SK-N-SH (cell line): ENCODE data around the gene ERMARD. TPM values are rescaled to one million over a fixed set of nuclear protein-coding genes. Genes with fewer than 3 reads are reported as not detected.

Experiments used
- CTCF ChIA-PET: fragments of 300-600, 350-600 bp; formaldehyde crosslinking; extraction: SDS; loops from one replicate; lab custom pipeline; 2021; lab: Yijun Ruan, JAX
- POLR2A ChIA-PET: fragments of 350-600 bp; sonication (Branson Sonifier 250); formaldehyde crosslinking; extraction: SDS; loops from one replicate; lab custom pipeline; 2020; ENCODE audit warnings: antibody characterized with exemption, inconsistent platforms; lab: Yijun Ruan, JAX
- DNase-seq: peaks from one replicate; pipeline ENCODE4 v3.0.0; 2012
- H2AFZ ChIP-seq: fragments of 200-600 bp; sonication (generic); 2 replicates; pipeline ENCODE4 v1.8.1; 2016; ENCODE audit warnings: antibody characterized with exemption, mild to moderate bottlenecking, low read depth
- H3F3A ChIP-seq: fragments of 200-600 bp; sonication (generic); replicated peaks from 2 replicates; pipeline ENCODE3; 2016; ENCODE audit warnings: antibody characterized with exemption, mild to moderate bottlenecking; ENCODE audit not compliant: insufficient read depth
- H3K27ac ChIP-seq, 2 experiments: fragments of 200-500 bp in 1 of 2; fragments of 200-600 bp in 1 of 2; sonication (Bioruptor generic) in 1 of 2; sonication (generic), shearing (Covaris generic) in 1 of 2; 2 replicates each; pipeline versions ENCODE4 v1.5.1 to v1.6.1; 2014 to 2016; ENCODE audit warnings: low read depth in 2 of 2, inconsistent platforms in 1 of 2, low read length in 1 of 2, mild to moderate bottlenecking in 1 of 2, mixed read lengths in 1 of 2
- H3K27me3 ChIP-seq: fragments of 200-600 bp; sonication (generic), shearing (Covaris generic); 2 replicates; pipeline ENCODE4 v1.6.1; 2016; ENCODE audit warnings: mixed run types; ENCODE audit not compliant: insufficient read depth
- H3K36me3 ChIP-seq, 2 experiments: fragments of 200-500 bp in 1 of 2; fragments of 200-600 bp in 1 of 2; sonication (Bioruptor generic) in 1 of 2; sonication (generic) in 1 of 2; replicated peaks in 1 of 2; 2 replicates each; pipeline versions ENCODE3 to v1.5.1; 2014 to 2016; ENCODE audit warnings: low read length in 1 of 2, mild to moderate bottlenecking in 1 of 2; ENCODE audit not compliant: insufficient read depth in 2 of 2, control insufficient read depth in 1 of 2
- H3K4me1 ChIP-seq, 2 experiments: fragments of 200-500 bp in 1 of 2; fragments of 200-600 bp in 1 of 2; sonication (Bioruptor generic) in 1 of 2; sonication (generic), shearing (Covaris generic) in 1 of 2; 2 replicates each; pipeline versions ENCODE4 v1.5.1 to v1.6.1; 2014 to 2016; ENCODE audit warnings: low read depth in 1 of 2, low read length in 1 of 2, mixed run types in 1 of 2; ENCODE audit not compliant: insufficient read depth in 2 of 2, control insufficient read depth in 1 of 2
- H3K4me2 ChIP-seq: fragments of 200-600 bp; sonication (generic), shearing (Covaris generic); 2 replicates; pipeline ENCODE4 v1.6.1; 2017; ENCODE audit warnings: mixed run types
- H3K4me3 ChIP-seq, 2 experiments: fragments of 200-500 bp in 1 of 2; fragments of 200-600 bp in 1 of 2; sonication (Bioruptor generic) in 1 of 2; sonication (generic), shearing (Covaris generic) in 1 of 2; 2 replicates each; pipeline versions ENCODE4 v1.5.1 to v1.8.1; 2014 to 2016; ENCODE audit warnings: low read depth in 2 of 2, inconsistent platforms in 1 of 2, low read length in 1 of 2, mild to moderate bottlenecking in 1 of 2, mixed read lengths in 1 of 2, moderate library complexity in 1 of 2
- H3K79me2 ChIP-seq: fragments of 200-600 bp; sonication (generic); 2 replicates; pipeline ENCODE4 v1.8.1; 2017; ENCODE audit warnings: mild to moderate bottlenecking; ENCODE audit not compliant: insufficient read depth
- H3K9ac ChIP-seq: fragments of 200-600 bp; sonication (generic); 2 replicates; pipeline ENCODE4 v1.6.1; 2017; ENCODE audit warnings: mixed run types
- H3K9me2 ChIP-seq: fragments of 200-600 bp; sonication (generic); 2 replicates; pipeline ENCODE4 v1.6.1; 2017; ENCODE audit warnings: mixed run types
- H3K9me3 ChIP-seq: fragments of 200-600 bp; sonication (generic); 2 replicates; pipeline ENCODE4 v1.6.1; 2017; ENCODE audit warnings: mixed run types, mild to moderate bottlenecking, moderate library complexity
- H4K20me1 ChIP-seq: fragments of 200-600 bp; sonication (generic); 2 replicates; pipeline ENCODE4 v1.6.1; 2017; ENCODE audit warnings: mild to moderate bottlenecking, mixed run types; ENCODE audit not compliant: insufficient read depth
- ELF1 ChIP-seq: IDR thresholded peaks from 2 replicates; pipeline ENCODE4 v1.4.0; 2012
- EP300 ChIP-seq, 2 experiments: IDR thresholded peaks; 2 replicates each; pipeline versions ENCODE4 v1.4.0 to v1.6.1; 2012; ENCODE audit warnings: borderline replicate concordance in 1 of 2, low read depth in 1 of 2, low read length in 1 of 2
- FOXM1 ChIP-seq: IDR thresholded peaks from 2 replicates; pipeline ENCODE4 v1.4.0; 2012; ENCODE audit warnings: low read depth, mild to moderate bottlenecking
- GATA2 ChIP-seq: sonication (generic); formaldehyde crosslinking; IDR thresholded peaks from 2 replicates; pipeline ENCODE4 v1.5.0; 2020; ENCODE audit warnings: mild to moderate bottlenecking, missing genetic modification reagents
- MEF2A ChIP-seq: IDR thresholded peaks from 2 replicates; pipeline ENCODE4 v1.4.0; 2012; ENCODE audit warnings: low read depth, borderline replicate concordance
- NFIC ChIP-seq: IDR thresholded peaks from 2 replicates; pipeline ENCODE4 v1.4.0; 2012; ENCODE audit warnings: borderline replicate concordance
- POLR2AphosphoS5 ChIP-seq: IDR thresholded peaks from 2 replicates; pipeline ENCODE4 v1.6.1; 2012; ENCODE audit warnings: low read depth, low read length
- RAD21 ChIP-seq: IDR thresholded peaks from 2 replicates; pipeline ENCODE4 v1.6.1; 2012; ENCODE audit warnings: mild to moderate bottlenecking, low read length
- RCOR1 ChIP-seq: fragments of 150-350 bp; IDR thresholded peaks from 2 replicates; pipeline ENCODE4 v1.6.1; 2017; ENCODE audit warnings: antibody characterized with exemption, low read length
- RFX5 ChIP-seq: IDR thresholded peaks from 2 replicates; pipeline ENCODE4 v1.6.1; 2012; ENCODE audit warnings: mild to moderate bottlenecking, improper control_type of control experiment, low read length
- RXRA ChIP-seq: IDR thresholded peaks from 2 replicates; pipeline ENCODE4 v1.4.0; 2012; ENCODE audit warnings: low read depth, mild to moderate bottlenecking, borderline replicate concordance
- SIN3A ChIP-seq: IDR thresholded peaks from 2 replicates; pipeline ENCODE4 v1.6.1; 2012; ENCODE audit warnings: low read depth, mild to moderate bottlenecking, low read length, moderate library complexity, borderline replicate concordance
- SMC3 ChIP-seq: IDR thresholded peaks from 2 replicates; pipeline ENCODE4 v1.6.1; 2012; ENCODE audit warnings: low read depth, low read length, improper control_type of control experiment
- TAF1 ChIP-seq: IDR thresholded peaks from 2 replicates; pipeline ENCODE4 v1.6.1; 2012; ENCODE audit warnings: low read depth, mild to moderate bottlenecking, low read length, moderate library complexity, borderline replicate concordance
- TCF12 ChIP-seq: IDR thresholded peaks from 2 replicates; pipeline ENCODE4 v1.4.0; 2012
- YY1 ChIP-seq: IDR thresholded peaks from 2 replicates; pipeline ENCODE4 v1.4.0; 2012; ENCODE audit warnings: low read depth, mild to moderate bottlenecking
- WGBS: methylation state at CpG from one replicate; pipeline ENCODE4 v1.1.6; 2017; ENCODE audit warnings: low lambda C conversion rate; 5-methylcytosine and 5-hydroxymethylcytosine counted together
- polyA plus RNA-seq, 3 experiments: library from polyadenylated mRNA; depleted of rRNA; stranded (reverse); fragments of >200 nt; gene quantifications; 2 replicates each; pipeline ENCODE4 v1.2.3, GENCODE V29; 2012
- TF ChIP-seq, protein P1 (sequence below): fragments of 200-600 bp; sonication (generic); IDR thresholded peaks from 2 replicates; pipeline ENCODE4 v1.6.1; 2017; ENCODE audit warnings: antibody characterized with exemption, mild to moderate bottlenecking, moderate library complexity
- TF ChIP-seq, protein P2 (sequence below): fragments of 150-350 bp; IDR thresholded peaks from 2 replicates; pipeline ENCODE4 v1.6.1; 2016; ENCODE audit warnings: mild to moderate bottlenecking, low read depth, low read length
- TF ChIP-seq, protein P3 (sequence below): IDR thresholded peaks from 2 replicates; pipeline ENCODE4 v1.4.0; 2012; ENCODE audit warnings: low read depth, borderline replicate concordance
- TF ChIP-seq, protein P4 (sequence below): IDR thresholded peaks from 2 replicates; pipeline ENCODE4 v1.4.0; 2012; ENCODE audit warnings: low read depth

The ERMARD gene
- polyA plus RNA-seq, 1 of the 3 experiments (the other 2 are of a cell fraction): 43.2 TPM

DNA sequence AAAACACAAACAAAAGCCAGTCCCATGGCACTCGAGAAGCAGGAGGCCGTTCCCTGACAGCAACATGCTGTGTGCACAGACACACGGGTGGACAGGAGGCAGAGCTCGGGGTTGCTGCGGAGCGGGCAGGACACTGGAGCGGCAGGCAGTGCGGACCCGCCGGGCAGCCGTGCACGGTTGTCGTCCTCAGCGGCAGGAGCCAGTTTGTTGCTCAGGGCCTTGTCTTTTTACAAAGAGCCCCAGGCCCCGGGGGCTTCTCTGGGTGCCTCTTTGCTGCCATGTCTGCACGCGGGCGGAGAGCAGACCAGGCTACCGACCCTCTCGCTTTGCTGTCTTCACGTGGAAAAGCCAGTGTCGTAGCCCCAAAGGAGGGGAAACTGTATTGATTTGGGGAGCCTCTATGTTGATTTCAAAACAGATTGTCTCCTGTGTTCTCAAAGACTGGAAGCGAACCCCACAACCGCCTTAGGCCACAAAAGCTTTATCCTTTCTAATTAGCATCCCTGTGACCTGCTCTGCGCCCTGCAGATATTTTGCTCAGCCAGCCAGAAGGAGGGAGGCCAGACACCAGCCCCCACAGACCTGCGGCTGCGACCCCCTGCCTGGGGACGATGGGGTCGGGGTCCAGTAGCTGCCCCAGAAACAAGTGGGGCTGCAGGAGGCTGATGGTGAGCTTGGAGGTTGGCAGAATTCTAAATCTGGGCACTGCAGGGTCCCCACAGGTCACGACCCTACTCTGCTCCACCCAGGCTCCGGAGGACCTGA, 50.2 kb downstream of the ERMARD start:
- no peaks in the 10 kb centered on the region for H3K79me2 ChIP-seq
- H3K36me3 ChIP-seq: no peaks in the 10 kb centered on the region
- H3K9me3 ChIP-seq: no peaks in the 10 kb centered on the region
- H4K20me1 ChIP-seq: no peaks in the 10 kb centered on the region
- DNase-seq: no peak
- H3F3A ChIP-seq: no peaks in the 10 kb centered on the region
- H2AFZ ChIP-seq: no peak overlapping the region
- H3K9ac ChIP-seq: no peak overlapping the region
- no peaks in the 10 kb centered on the region; a peak in 1 of 4 replicates for H3K4me1 ChIP-seq
- TF ChIP-seq RXRA (no peak), RAD21 (no peak)
- H3K4me2 ChIP-seq: no peak overlapping the region
- H3K27ac ChIP-seq: no peak overlapping the region
- 81% methylated on average over 12 of the region's 31 CpGs for WGBS
- no peak overlapping the region for H3K4me3 ChIP-seq
- H3K9me2 ChIP-seq: no peaks in the 10 kb centered on the region
- CTCF ChIA-PET: interaction anchor here (10.9 kb wide), 1 partner anchor 12 kb away, joined by 80 read pairs; no protein-coding TSS in a partner anchor
- POLR2A ChIA-PET: no interaction called here
- 0 out of 2 replicates have a peak, but pooled peaks cover 6% of the 10 kb centered on the region for H3K27me3 ChIP-seq

DNA sequence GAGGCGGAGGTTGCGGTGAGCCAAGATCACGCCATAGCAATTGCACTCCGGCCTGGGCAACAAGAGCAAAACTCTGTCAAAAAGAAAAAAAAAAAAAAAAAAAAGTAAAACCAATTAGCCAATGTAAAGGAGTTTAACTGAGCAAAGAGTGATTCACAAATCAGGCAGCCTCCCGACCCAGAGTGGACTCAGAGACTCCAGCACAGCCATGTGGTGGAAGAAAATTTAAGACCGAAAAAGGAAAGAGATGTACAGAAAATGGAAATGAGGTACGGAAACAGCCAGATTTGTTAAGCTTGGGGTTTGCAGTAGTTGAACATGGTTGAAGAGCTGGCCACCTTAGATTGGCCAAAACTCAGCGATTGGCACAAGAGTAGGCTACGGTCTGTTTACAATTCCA, 51.4 kb downstream of the ERMARD start:
- TF ChIP-seq RFX5 (no peak), TAF1 (no peak), GATA2 (no peak), ELF1 (no peak), SIN3A (no peak), TCF12 (no peak), FOXM1 (no peak), RAD21 (no peak), RCOR1 (no peak), POLR2AphosphoS5 (no peak), NFIC (no peak), EP300 (IDR thresholded peaks at IDR 0.05; ENCODE audit: borderline replicate concordance in 1 of 2, low read depth in 1 of 2, low read length in 1 of 2) (no peak), SMC3 (no peak), MEF2A (no peak), YY1 (no peak)
- TF ChIP-seq, protein P1, sequence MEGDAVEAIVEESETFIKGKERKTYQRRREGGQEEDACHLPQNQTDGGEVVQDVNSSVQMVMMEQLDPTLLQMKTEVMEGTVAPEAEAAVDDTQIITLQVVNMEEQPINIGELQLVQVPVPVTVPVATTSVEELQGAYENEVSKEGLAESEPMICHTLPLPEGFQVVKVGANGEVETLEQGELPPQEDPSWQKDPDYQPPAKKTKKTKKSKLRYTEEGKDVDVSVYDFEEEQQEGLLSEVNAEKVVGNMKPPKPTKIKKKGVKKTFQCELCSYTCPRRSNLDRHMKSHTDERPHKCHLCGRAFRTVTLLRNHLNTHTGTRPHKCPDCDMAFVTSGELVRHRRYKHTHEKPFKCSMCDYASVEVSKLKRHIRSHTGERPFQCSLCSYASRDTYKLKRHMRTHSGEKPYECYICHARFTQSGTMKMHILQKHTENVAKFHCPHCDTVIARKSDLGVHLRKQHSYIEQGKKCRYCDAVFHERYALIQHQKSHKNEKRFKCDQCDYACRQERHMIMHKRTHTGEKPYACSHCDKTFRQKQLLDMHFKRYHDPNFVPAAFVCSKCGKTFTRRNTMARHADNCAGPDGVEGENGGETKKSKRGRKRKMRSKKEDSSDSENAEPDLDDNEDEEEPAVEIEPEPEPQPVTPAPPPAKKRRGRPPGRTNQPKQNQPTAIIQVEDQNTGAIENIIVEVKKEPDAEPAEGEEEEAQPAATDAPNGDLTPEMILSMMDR: no peak
- TF ChIP-seq, protein P2, sequence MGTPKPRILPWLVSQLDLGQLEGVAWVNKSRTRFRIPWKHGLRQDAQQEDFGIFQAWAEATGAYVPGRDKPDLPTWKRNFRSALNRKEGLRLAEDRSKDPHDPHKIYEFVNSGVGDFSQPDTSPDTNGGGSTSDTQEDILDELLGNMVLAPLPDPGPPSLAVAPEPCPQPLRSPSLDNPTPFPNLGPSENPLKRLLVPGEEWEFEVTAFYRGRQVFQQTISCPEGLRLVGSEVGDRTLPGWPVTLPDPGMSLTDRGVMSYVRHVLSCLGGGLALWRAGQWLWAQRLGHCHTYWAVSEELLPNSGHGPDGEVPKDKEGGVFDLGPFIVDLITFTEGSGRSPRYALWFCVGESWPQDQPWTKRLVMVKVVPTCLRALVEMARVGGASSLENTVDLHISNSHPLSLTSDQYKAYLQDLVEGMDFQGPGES: no peak
- TF ChIP-seq, protein P3, sequence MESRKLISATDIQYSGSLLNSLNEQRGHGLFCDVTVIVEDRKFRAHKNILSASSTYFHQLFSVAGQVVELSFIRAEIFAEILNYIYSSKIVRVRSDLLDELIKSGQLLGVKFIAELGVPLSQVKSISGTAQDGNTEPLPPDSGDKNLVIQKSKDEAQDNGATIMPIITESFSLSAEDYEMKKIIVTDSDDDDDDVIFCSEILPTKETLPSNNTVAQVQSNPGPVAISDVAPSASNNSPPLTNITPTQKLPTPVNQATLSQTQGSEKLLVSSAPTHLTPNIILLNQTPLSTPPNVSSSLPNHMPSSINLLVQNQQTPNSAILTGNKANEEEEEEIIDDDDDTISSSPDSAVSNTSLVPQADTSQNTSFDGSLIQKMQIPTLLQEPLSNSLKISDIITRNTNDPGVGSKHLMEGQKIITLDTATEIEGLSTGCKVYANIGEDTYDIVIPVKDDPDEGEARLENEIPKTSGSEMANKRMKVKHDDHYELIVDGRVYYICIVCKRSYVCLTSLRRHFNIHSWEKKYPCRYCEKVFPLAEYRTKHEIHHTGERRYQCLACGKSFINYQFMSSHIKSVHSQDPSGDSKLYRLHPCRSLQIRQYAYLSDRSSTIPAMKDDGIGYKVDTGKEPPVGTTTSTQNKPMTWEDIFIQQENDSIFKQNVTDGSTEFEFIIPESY: no peak
- TF ChIP-seq, protein P4, sequence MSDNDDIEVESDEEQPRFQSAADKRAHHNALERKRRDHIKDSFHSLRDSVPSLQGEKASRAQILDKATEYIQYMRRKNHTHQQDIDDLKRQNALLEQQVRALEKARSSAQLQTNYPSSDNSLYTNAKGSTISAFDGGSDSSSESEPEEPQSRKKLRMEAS: no peak
- Histone ChIP-seq H3F3A (no peaks in the 10 kb centered on the region), H3K27me3 (0 out of 2 replicates have a peak, but pooled peaks cover 6% of the 10 kb centered on the region), H3K36me3 (no peaks in the 10 kb centered on the region), H3K4me3 (no peak overlapping the region), H3K27ac (no peak overlapping the region), H3K9me2 (no peaks in the 10 kb centered on the region), H3K79me2 (no peaks in the 10 kb centered on the region), H3K9ac (no peak overlapping the region), H3K4me2 (no peak overlapping the region), H2AFZ (no peak overlapping the region), H4K20me1 (no peaks in the 10 kb centered on the region), H3K4me1 (no peaks in the 10 kb centered on the region; a peak in 1 of 4 replicates), H3K9me3 (no peaks in the 10 kb centered on the region)
- POLR2A ChIA-PET: no interaction called here
- DNase-seq: no peak
- WGBS: 86% methylated on average over 9 of the region's 9 CpGs
- CTCF ChIA-PET: interaction anchor here (0.9 to 10.9 kb wide), 3 partner anchors 14 to 29 kb away, joined by 3 to 80 read pairs (median 4); no protein-coding TSS in a partner anchor
